ENCODE data around the gene CAMK2N1. TPM values are rescaled to one million over a fixed set of nuclear protein-coding genes. Genes with fewer than 3 reads are reported as not detected.

CAMK2N1 gene
- total and polyA plus RNA-seq, 2 experiments from 2014 or later = 0.52 to 2.9 TPM

- Histone ChIP-seq H3K4me1 (ENCODE audit: insufficient read depth) (0 out of 2 replicates have a peak, but pooled peaks cover 4% of the 10 kb centered on the region), H3K4me3 (no peak overlapping the region), H3K27me3 (ENCODE audit: insufficient read depth) (no peaks in the 10 kb centered on the region), H3K27ac (ENCODE audit: low read depth) (no peak overlapping the region), H3F3A (replicated peaks; ENCODE audit: low read depth) (no peaks in the 10 kb centered on the region), H2AFZ (no peak overlapping the region), H3K79me2 (replicated peaks; ENCODE audit: insufficient read depth) (no peaks in the 10 kb centered on the region), H3K9me2 (ENCODE audit: insufficient read depth) (no peaks in the 10 kb centered on the region), H4K20me1 (replicated peaks; ENCODE audit: insufficient read depth) (no peaks in the 10 kb centered on the region), H3K36me3 (ENCODE audit: insufficient read depth) (no peaks in the 10 kb centered on the region), H3K4me2 (no peak overlapping the region)
- Mint-ChIP-seq H3K4me1 (0 out of 3 replicates have a peak, but pooled peaks cover 2% of the 10 kb centered on the region), H3K9me3 (peaks cover 2% of the 10 kb centered on the region; the same call in 2 of the 3 replicates), H3K36me3 (ENCODE audit: low read depth) (no peaks in the 10 kb centered on the region), H3K4me3 (no peak overlapping the region), H3K27me3 (ENCODE audit: insufficient read depth, low read depth, poor library complexity) (peaks cover 3% of the 10 kb centered on the region), H3K27ac (no peak overlapping the region)
- DNase-seq (ENCODE audit: low spot score) = no peak
- TF ChIP-seq NANOG (IDR thresholded peaks at IDR 0.05; ENCODE audit: borderline replicate concordance) (no peak), ZNF331 (CRISPR knock-in tag; IDR thresholded peaks at IDR 0.05; ENCODE audit: low read depth) (no peak), EZH2 (IDR thresholded peaks at IDR 0.05; ENCODE audit: low read depth, unreplicated experiment) (no peak), STAT1 (IDR thresholded peaks at IDR 0.05; ENCODE audit: unreplicated experiment) (no peak), ZNF114 (CRISPR knock-in tag; IDR thresholded peaks at IDR 0.05) (no peak), CREB1 (CRISPR knock-in tag; IDR thresholded peaks at IDR 0.05; ENCODE audit: low read depth) (no peak), ETS1 (IDR thresholded peaks at IDR 0.05) (no peak), JUNB (IDR thresholded peaks at IDR 0.05; ENCODE audit: unreplicated experiment) (no peak), EZH2phosphoT487 (IDR thresholded peaks at IDR 0.05; ENCODE audit: unreplicated experiment) (no peak), CTCF (conservative IDR thresholded peaks at IDR 0.05; ENCODE audit: low read depth in 2 of 2) (no peak), REST (IDR thresholded peaks at IDR 0.05; ENCODE audit: unreplicated experiment) (no peak), ZNF462 (CRISPR knock-in tag; IDR thresholded peaks at IDR 0.05) (no peak), POLR2AphosphoS5 (IDR thresholded peaks at IDR 0.05; ENCODE audit: low read depth) (no peak)
- no peak for ATAC-seq
Measured at GRCh38 chr1:20437640-20438039, 48.4 kb downstream of the CAMK2N1 start.

Data from GM23338 (cell line).